ENCODE results near the gene GSTM5.
A peak's percentile ranks its signal among the peaks of the same experiment; 100 is the strongest.
"Not testable (repeated sequence)": the region's sequence is repeated elsewhere in the genome, so short reads cannot be mapped to it uniquely, and the experiment has no call there.

GSTM5 gene

DNA sequence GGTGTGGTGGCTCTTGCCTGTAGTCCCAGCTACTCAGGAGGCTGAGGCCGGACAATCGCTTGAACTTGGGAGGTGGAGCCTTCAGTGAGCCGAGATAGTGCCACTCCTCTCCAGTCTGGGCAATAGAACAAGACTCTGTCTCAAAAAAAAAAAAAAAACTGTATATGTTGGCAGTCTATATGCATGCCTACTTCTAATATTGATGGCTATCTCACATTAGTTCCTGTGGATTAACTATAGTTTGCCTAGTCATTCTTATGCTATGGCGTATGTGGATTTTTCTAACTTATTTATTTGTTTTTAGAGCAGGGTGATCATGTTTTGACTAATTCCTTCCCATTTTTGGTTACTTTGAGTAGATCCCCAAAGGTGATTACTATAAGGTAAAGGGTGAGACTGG lies 15.0 kb upstream of the GSTM5 start:
- DNase-seq (ENCODE audit: low read depth), result no peak

DNA sequence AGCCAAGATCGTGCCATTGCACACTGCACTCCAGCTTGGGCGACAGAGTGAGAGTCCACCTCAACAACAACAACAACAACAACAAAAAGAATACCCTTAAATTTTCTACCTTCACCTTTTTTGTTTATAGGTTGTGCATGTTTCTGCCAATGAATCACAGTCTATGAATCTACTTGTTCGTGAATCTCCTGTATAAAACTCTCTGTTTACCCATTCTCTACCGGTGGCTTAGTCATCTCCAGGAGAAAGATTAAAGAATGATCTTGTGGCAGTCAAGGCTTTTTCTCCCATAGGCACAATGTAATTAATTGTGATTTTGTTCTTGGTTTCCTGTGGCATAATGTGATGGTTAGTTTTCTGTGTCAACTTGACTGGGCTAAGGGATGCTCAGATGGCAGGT lies 14.2 kb upstream of the GSTM5 start:
- not testable (repeated sequence) for DNase-seq (ENCODE audit: low read depth)

DNA sequence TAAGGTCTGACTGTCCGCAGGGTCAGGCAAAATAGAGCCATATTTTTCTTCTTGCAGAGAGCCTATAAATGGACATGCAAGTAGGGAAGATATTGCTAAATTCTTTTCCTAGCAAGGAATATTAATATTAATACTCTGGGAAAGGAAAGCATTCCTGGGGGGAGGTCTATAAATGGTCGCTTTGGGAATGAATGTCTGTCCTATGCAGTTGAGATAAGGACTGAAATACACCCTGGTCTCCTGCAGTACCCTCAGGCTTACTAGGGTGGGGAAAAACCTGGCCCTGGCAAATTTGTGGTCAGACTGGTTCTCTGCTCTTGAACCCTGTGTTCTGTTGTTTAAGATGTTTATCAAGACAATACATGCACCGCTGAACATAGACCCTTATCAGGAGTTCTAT lies 9.1 kb upstream of the GSTM5 start:
- not testable (repeated sequence) for DNase-seq (ENCODE audit: low read depth)

DNA sequence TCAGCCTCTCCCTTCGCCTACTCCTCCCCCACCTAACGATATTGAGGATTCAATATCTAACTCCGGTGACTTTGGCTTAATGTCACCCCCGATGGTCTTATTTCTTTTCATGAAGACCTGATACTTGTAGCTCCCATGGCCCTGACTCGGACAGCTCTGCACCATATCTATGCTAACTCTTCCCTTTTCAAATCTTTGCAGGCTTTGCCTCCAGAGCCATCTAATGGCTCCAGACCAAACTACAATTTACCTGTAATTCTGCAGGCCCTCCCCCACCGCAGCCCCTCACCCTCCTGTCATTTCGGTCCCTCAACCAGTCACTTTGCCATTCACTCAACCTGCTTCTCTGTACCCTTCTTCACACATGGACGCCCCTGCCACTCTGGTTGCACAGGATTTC lies 7.9 kb upstream of the GSTM5 start:
- DNase-seq (ENCODE audit: low read depth), result no peak

DNA sequence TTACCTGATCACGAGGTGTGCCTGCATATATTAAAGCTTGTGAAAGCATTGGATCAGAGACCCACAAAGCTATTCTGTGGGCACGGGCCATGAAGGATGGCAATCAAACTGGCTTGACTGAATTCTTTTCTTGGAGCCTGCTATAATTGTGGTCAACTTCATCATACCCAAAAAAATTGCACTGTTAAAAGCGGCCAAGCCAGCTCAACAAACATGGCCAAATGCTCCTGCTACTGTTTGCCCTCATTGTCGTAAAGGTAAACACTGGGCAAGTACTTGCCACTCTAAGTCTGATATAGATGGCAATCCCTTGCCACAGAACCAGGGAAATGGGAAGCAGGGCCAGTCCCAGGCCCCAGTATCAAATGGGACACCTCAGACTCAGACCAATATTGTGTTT lies 6.6 kb upstream of the GSTM5 start:
- no peak for DNase-seq (ENCODE audit: low read depth)

DNA sequence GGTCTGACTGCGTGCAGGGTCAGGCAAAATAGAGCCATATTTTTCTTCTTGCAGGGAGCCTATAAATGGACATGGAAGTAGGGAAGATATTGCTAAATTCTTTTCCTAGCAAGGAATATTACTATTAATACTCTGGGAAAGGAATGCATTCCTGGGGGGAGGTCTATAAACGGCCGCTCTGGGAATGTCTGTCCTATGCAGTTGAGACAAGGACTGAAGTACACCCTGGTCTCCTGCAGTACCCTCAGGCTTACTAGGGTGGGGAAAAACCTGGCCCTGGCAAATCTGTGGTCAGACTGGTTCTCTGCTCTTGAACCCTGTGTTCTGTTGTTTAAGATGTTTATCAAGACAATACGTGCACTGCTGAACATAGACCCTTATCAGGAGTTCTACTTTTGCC lies 3.1 kb upstream of the GSTM5 start:
- not testable (repeated sequence) for DNase-seq (ENCODE audit: low read depth)

DNA sequence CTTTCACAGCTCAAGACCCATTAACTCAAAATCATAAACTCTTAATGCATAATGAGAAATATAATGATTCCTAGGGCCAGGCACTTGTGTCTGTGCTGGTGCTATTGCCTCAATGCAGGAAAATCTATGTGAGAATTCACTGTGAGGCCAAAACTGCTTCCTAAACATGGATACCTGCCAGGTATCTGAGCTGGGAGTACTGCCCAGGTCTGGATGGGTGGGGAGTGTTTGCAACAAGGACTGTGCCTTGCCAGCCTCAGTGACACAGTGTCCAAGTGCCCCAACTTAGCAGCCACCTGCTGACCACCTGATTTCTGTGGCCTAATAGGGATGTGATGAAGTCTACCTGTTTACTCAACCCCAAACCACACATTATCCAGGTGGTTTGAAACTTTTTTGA lies 2.2 kb upstream of the GSTM5 start:
- not testable (repeated sequence) for DNase-seq (ENCODE audit: low read depth)

DNA sequence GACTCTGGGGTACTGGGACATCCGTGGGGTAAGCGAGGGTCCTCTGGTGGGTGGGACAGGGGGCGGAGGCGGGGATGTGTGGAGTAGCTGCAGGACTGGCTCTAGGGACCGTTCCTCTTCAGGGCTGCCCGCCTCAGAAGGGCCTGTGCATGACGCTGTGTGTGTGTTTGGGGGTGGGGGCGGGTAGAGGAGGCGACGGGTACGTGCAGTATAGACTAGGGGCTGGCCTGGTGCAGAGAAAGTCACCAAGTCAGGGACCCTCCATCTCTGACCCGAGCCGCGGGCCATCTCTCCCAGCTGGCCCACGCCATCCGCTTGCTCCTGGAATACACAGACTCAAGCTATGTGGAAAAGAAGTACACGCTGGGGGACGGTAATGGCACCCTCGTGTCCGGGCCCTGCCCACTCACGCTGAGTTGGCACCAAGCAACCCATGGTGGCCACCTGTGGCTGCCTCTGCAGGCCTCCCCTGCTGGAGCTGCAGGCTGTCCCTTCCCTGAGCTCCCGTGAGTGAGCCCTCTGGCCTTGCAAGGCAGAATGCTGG lies 342 bp downstream of the GSTM5 start:
- DNase-seq (ENCODE audit: low read depth), result no peak

DNA sequence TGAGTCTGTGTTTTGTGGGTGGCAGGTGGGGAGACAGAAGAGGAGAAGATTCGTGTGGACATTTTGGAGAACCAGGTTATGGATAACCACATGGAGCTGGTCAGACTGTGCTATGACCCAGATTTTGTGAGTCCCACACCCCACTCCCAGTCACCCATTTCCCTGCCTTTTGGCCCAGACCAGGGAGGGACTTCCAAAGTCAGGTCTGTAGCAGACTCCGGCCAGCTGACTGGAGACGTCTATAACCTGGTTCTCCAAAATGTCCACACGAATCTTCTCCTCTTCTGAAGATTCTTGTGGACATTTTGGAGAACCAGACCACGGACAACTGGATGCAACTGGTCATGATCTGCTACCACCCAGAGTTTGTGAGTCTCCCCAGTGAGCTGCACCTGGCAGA lies 1.6 kb downstream of the GSTM5 start:
- no peak for DNase-seq (ENCODE audit: low read depth)

DNA sequence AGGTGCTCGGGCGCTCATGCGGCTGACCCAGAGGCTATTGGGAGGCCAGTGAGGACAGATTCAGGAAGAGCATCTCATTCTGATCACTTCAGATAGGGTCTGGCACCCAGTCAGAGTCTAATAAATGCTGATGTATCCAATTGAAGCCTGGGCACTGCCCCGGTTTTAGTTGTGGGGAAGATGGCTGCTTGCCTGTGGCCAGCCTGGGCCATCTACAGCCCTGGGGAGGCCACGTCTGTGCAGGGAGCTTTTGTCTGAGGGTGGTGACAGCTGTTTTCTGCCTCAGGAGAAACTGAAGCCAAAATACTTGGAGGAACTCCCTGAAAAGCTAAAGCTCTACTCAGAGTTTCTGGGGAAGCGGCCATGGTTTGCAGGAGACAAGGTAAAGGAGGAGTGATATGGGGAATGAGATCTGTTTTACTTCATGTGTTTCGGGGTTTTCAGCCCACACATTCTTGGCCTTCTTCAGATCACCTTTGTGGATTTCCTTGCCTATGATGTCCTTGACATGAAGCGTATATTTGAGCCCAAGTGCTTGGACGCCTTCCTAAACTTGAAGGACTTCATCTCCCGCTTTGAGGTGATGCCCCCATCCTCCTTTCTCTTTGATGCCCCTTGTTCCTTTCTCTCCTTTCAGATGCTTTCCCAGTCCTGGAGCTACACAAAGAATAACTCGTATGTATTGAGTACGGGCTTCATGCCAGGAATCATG lies 2.8 kb downstream of the GSTM5 start:
- no peak for DNase-seq (ENCODE audit: low read depth)

DNA sequence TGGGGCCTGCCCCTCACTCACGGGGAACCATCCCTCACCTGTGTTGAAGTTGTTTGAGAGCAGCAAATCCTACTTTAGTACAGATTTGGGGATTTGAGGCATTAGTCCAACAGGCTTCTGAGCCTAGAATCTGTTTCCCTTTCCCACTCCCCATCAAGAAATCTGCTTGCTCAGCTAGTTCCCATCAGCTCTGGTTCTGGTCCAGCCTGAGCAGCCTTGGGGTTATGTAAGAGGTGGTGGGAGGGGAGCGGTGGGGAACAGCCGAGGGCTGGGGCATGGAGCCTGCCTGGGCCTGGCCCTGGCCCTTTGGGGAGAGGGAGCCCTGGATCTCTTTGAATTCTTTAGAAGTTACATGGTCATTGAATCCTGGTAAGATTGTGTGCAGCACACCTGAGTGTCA lies 4.1 kb downstream of the GSTM5 start:
- DNase-seq (ENCODE audit: low read depth), result no peak

DNA sequence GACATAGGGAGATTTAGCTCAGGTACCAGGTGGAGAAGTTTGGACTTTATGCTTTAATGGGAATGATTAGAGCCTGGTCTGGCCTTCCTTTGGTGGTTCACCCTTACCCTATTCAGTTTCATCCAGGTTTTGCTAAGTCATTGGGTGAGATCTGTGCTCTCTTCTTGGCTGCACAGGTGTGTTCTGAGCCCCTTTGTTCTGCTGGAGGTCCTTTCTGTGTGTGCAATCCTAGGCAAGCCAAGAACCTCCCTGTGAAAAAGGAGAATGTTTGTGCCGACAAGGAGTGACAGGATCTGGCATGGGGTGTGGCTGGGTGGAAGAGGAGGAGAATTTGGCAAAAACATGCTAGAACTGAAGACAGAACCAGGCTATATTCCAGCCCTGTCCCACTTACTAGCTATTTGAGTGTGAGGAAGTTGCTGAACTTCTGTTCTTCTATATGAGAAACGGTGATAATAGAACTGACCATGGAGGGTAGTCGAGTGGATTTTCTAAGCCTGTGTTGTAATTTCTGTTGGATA lies 4.6 kb downstream of the GSTM5 start:
- no peak for DNase-seq (ENCODE audit: low read depth)

DNA sequence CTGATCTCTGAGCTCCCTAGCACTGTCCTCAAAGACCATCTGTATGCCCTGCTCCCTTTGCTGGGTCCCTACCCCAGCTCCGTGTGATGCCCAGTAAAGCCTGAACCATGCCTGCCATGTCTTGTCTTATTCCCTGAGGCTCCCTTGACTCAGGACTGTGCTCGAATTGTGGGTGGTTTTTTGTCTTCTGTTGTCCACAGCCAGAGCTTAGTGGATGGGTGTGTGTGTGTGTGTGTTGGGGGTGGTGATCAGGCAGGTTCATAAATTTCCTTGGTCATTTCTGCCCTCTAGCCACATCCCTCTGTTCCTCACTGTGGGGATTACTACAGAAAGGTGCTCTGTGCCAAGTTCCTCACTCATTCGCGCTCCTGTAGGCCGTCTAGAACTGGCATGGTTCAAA lies 5.7 kb downstream of the GSTM5 start:
- DNase-seq (ENCODE audit: low read depth), result no peak

DNA sequence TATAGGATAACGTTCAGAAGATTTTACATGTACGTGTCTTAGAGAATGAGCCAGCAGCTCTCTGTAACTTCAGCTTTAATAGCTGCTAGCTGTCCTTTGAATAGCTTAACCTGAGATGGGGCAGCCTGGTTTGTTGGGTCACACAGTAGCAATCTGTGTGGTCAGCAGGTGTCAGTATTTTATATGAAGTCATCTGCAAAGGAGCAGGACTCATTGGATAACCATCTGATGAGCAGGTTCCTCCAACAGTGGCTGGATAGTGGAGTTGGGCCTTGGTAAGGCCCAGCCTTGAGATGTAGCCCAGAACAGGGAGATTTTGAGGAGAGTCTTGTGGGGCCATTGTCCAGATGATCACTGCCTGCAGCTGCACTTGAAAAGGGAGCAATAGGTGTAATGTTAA lies 6.4 kb downstream of the GSTM5 start:
- DNase-seq (ENCODE audit: low read depth), result no peak

DNA sequence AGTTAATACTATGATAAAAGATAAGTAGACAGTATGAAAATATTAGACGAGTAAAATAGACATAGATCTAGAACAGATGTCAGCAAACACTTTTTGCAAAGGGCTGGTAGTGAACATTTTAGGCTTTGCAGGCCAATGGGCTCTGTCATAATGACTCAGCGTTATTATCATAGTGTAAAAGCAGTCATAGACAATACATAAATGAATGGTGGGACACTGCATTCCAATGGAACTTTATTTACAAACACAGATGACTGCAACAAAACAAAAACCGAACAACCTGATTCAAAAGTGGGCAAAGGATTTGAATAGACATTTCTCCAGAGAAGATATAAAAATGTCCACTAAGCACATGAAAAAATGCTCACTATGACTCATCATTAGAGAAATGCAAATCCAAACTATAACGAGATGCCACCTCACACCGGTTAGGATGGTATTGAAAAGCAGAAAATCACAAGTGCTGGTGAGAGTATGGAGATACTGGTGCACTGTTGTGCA lies 7.3 kb downstream of the GSTM5 start:
- DNase-seq (ENCODE audit: low read depth), result peak; percentile 41

DNA sequence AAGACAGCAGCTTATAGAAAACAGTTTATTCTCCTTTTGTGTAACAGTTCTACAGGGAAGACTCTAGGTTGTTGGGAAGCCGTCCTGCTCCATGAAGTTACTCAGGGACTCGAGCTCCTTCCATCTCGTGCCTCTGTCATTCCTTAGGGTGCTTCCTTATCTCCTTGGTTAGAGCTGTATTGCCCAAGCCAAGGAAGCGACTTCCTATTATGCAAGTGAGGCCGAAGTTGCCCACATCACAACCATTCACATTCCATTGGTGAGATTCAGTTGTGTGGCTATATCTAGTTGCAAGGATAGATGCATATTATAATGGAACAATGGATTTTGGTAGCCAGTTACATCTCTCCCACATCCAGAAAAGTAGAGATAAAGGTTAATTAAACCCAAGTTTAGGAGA lies 9.0 kb downstream of the GSTM5 start:
- DNase-seq (ENCODE audit: low read depth), result no peak

DNA sequence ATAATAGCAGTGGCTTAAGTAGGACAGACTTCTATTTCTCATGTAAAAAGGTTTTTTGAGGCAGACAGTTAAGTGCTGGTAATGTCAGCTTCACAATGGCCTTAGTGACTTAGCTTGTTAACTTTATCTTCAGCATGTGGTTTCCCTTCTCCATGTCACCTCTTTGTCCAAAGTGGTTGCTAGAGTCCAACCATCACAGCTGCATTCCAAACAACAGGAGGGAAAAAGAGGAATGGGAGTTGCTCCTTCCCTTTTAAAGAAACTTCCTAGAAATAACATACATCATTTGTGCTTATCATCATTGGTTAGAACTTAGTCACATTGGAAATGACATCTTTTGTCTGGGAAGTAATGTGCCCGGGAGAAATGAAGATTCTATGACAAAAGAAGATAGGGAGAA lies 9.9 kb downstream of the GSTM5 start:
- DNase-seq (ENCODE audit: low read depth), result no peak

DNA sequence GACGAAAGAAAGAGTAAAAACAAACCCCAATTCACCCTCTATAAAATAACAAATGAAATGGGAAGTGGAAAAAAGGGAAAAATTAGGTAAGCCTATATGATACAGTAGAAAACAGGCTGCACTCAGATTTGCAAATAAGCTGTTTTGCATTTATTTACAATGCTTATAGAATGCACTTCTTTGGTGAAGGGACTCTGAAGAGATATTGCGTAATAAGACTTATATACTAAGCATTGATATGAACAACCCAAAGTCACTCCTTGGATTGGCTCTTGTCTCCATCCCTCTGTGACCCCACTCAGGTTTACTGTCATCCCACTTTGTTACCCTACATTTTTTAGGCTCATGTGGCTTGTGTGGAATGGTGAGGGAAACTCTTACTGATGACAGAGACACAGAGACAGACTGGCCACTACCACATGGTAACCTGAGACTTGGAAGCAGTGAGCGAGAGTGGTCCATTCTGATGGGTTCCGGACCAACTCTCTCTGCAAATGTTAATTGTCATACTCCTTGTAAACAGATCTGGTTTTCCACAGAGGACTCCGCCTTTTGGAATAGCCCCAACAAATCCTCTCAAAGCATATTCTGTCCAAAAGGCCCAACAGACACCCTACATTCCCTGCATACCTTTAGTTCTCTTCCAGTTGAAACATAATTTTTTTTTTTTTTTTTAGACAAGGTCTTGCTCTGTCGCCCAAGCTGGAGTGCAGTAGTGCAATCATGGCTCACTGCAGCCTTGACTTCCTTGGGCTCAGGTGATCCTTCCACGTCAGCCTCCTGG lies 11.0 kb downstream of the GSTM5 start:
- DNase-seq (ENCODE audit: low read depth), result peak; percentile 42

DNA sequence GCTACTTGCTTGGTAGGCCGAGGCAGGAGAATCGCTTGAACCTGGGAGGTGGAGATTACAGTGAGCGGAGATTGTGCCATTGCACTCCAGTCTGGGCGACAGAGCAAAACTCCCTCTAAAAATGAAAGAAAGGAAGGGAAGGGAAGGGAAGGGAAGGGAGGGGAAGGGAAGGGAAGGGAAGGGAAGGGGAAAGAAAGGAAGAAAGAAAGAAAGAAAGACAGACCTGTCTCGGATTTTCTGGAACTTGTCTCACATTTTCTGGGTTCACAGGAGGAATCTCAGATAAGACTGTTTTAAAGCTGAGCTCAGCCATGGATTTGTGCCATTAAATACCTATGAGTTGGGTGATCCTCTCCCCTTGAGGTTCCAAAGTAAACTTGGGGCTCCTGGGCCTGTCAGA lies 12.9 kb downstream of the GSTM5 start:
- no peak for DNase-seq (ENCODE audit: low read depth)

DNA sequence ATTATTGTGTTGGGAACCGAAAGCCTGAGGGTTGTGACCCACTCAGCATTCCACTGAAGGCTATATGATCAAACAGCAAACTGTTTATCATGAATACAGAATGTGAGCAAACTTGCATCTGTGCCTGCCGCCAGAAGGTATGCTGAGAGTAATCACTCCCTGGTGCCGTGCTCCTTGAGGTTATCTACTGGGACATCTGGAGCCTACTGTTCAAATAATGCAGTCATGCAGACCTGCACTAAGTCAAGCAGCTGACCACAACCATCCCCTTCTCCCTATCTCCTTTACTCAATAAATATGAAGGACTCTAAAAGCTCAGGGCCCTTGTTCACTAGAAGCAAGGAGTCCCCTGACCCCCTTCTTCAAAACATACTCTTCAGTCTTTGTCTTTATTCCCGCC lies 13.5 kb downstream of the GSTM5 start:
- no peak for DNase-seq (ENCODE audit: low read depth)

DNA sequence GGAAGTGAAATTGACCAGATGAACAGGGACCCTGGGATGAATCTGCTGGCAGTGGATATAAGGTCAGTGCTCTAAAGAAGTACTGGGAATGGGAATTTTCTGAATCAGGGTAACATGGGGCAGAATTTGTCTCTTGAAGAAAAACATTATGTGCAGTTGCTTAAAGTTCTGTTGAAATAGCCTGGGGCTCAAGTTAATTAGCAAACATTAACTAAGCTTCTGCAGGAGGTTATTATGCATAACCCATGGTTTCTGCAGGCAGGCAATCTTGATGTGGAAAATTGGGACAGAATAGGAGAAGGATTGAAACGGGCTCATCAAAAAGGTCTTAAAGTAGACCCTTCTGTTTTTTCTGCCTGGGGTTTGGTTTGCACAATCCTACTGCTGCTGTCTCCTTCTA lies 14.0 kb downstream of the GSTM5 start:
- DNase-seq (ENCODE audit: low read depth), result no peak

DNA sequence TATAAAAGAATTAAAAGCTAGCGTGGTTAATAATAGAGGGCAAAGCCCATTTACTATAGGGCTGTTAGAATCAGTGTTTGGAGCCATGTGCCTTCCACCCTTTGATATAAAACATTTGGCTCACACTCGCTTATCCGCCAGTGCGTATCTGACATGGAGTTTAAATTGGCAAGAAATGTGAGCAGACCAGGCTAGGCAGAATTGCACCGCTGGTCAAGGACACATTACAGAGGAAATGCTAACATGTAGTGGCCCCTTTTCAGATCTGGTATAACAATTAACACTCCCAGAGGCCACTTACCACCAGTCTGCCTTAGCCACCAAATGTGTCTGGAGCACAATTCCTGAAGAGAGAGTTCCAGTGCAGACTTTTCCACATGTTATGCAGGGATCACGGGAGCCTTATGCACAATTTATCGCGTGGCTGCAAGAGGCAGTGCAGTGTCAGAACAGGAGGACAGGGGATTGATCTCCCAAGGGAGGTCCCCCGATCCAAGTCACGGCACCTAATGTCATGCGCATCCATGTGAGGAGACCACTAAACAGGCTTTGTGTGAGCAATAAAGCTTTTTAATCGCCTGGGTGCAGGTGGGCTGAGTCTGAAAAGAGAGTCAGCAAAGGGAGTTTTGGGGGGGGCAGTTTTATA lies 14.8 kb downstream of the GSTM5 start:
- DNase-seq (ENCODE audit: low read depth), result no peak

DNA sequence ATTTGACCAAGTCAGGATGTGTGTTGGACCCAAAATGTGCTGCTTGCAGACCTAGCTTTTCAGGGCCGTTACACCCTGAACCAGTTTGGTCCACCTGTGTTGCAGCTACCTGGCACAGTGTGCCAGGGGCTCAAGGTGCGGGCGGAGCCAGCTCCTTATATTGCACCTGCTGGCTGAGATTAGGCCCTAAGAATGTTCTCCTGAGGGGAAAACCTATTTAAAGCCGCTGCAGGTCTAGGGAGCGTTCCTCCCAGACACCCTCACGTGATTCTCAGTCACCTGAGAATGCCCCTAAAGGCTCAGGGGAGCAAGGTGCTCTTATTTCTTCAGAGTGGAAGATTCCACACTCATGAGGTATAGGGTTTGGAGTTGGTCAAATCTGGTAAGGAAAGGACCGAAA lies 16.8 kb downstream of the GSTM5 start:
- DNase-seq (ENCODE audit: low read depth), result no peak

All from GM04503 (cell line).